Effector memory CD4-positive, alpha-beta T cell (primary cell): ENCODE measurements around the gene FBXO34.

Experiments
- DNase-seq, 3 donors: peaks; one replicate each; pipeline ENCODE4 v3.0.0-alpha.2; 2020
- H3K27ac ChIP-seq: 2 replicates; pipeline ENCODE4 v1.7.0; 2013; ENCODE audit warnings: mild to moderate bottlenecking, low read length, moderate library complexity; ENCODE audit not compliant: insufficient read depth, poor library complexity, severe bottlenecking
- H3K27me3 ChIP-seq: replicated peaks from 2 replicates; pipeline ENCODE4 v1.7.0; 2013; ENCODE audit warnings: mild to moderate bottlenecking, low read length; ENCODE audit not compliant: insufficient read depth, control insufficient read depth, poor library complexity, severe bottlenecking
- H3K36me3 ChIP-seq: 2 replicates; pipeline ENCODE4 v1.7.0; 2013; ENCODE audit warnings: mild to moderate bottlenecking, low read length, moderate library complexity; ENCODE audit not compliant: control insufficient read depth, insufficient read depth
- H3K4me1 ChIP-seq: 2 replicates; pipeline ENCODE4 v1.7.0; 2013; ENCODE audit warnings: low read length, mild to moderate bottlenecking; ENCODE audit not compliant: control insufficient read depth, insufficient read depth, poor library complexity, severe bottlenecking
- H3K4me3 ChIP-seq: 2 replicates; pipeline ENCODE4 v1.7.0; 2013; ENCODE audit warnings: low read length, low read depth, mild to moderate bottlenecking; ENCODE audit not compliant: insufficient read depth, poor library complexity, severe bottlenecking
- H3K9me3 ChIP-seq: 2 replicates; pipeline ENCODE4 v1.7.0; 2013; ENCODE audit warnings: mild to moderate bottlenecking, low read length, moderate library complexity; ENCODE audit not compliant: control insufficient read depth

The FBXO34 gene

GRCh38 chr14:55352201-55352600 is 81.0 kb downstream of the FBXO34 start:
- DNase-seq = no peak
- H3K27me3 ChIP-seq = no peaks in the 10 kb centered on the region
- no peaks in the 10 kb centered on the region for H3K9me3 ChIP-seq
- peaks cover 3% of the 10 kb centered on the region for H3K4me1 ChIP-seq
- peaks cover 18% of the 10 kb centered on the region for H3K36me3 ChIP-seq
- no peak overlapping the region for H3K27ac ChIP-seq
- H3K4me3 ChIP-seq = no peak overlapping the region

DNA sequence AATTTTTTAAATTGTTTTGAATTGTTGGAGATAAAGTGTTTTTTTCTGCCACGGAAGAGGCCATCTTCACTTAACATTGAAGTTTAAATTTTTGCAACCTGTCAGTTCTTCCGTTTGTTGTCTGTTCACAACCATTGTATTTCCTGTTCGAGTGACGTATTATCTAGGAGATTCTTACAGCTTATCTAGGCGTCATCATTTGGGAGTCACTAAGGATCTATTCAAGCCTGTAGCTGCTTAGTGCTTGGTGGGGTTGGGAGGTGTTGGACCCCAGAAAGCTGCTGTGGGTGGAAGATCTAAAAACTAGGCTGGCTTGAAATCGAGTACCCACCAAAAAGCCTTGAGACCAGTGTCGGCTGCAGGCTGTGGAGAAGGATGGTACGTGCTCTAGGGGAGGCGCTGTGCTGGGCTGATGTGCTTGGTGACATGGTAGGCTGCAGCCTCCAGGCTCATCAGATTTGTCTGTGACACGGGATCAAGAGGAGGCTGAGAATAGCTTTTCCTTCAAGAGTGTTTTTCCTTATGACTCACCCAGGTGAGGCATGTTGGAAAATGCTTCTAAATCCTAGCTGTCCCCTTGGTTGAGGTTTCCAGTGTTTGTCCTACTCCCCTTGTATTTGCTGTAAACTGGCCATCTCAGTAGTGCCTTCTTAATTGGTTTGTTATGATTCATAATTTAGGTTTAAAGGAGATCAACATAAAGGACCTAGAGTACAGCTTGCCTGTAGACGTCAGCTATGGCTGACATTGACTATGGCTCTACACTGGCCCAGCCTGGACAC is 82.7 kb downstream of the FBXO34 start:
- H3K9me3 ChIP-seq = no peaks in the 10 kb centered on the region
- H3K27ac ChIP-seq = peak overlapping the region; percentile 63
- no peaks in the 10 kb centered on the region for H3K4me1 ChIP-seq
- DNase-seq = peak in 1 of 3 donors; percentile 32
- peaks cover 18% of the 10 kb centered on the region for H3K36me3 ChIP-seq
- no peaks in the 10 kb centered on the region for H3K27me3 ChIP-seq
- H3K4me3 ChIP-seq = peak overlapping the region; percentile 27

DNA sequence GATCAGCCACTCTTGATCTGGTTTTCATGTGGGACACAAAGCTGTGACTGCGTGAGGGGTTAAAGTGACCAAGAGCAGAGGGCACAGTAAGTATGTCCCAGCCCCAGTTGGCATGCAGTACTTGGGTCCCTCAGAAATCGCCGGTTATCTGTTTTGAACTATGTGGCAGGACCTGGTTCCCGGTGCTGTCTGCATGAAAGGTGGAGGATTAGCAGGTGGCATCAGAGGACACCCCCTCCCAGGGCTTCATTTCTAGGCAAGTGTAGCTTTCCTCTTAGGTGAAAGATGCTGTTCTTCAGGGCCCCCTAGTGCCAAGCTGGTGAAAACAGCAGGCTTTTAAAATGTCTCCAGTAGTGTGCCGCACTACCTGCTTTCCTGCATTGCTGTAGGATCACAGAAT is 83.3 kb downstream of the FBXO34 start:
- Histone ChIP-seq H3K9me3 (no peaks in the 10 kb centered on the region), H3K36me3 (peaks cover 18% of the 10 kb centered on the region), H3K27ac (peak overlapping the region; percentile 63), H3K27me3 (no peaks in the 10 kb centered on the region), H3K4me3 (peak overlapping the region; percentile 9), H3K4me1 (no peaks in the 10 kb centered on the region)
- peak; percentile 42 to 56 (median 50) for DNase-seq

DNA sequence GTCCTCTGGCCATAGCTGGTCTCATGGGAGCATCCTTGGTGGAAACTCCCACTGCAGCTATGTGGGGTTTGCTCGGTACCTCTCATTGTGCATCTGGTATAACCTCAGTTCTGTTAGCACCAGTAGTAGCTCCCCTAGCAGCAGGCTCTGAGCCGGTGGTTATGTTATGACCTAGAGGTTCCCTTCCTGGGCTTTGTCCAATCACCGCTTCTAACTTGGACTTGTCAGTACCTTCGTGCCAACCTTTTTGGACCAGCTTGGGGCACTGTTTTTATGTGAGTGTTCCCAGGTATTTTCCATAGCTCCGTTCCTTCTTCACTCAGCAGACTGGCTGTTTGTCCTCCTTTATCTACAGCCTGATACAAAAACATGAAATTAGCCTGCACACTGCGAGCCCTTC is 84.7 kb downstream of the FBXO34 start:
- no peak for DNase-seq
- H3K27me3 ChIP-seq = no peaks in the 10 kb centered on the region
- no peaks in the 10 kb centered on the region for H3K9me3 ChIP-seq
- H3K36me3 ChIP-seq = peaks cover 12% of the 10 kb centered on the region
- H3K4me1 ChIP-seq = no peaks in the 10 kb centered on the region
- no peak overlapping the region for H3K27ac ChIP-seq
- H3K4me3 ChIP-seq = no peak overlapping the region

- Histone ChIP-seq H3K9me3 (no peaks in the 10 kb centered on the region), H3K4me3 (no peak overlapping the region), H3K36me3 (peaks cover 4% of the 10 kb centered on the region), H3K4me1 (no peaks in the 10 kb centered on the region), H3K27ac (no peak overlapping the region), H3K27me3 (no peaks in the 10 kb centered on the region)
- DNase-seq = no peak
Observed at GRCh38 chr14:55356913-55357312, 85.7 kb downstream of the FBXO34 start.

GRCh38 chr14:55359307-55359706 is 88.1 kb downstream of the FBXO34 start:
- no peaks in the 10 kb centered on the region for H3K9me3 ChIP-seq
- no peaks in the 10 kb centered on the region for H3K27me3 ChIP-seq
- no peak overlapping the region for H3K27ac ChIP-seq
- DNase-seq = no peak
- no peaks in the 10 kb centered on the region for H3K4me1 ChIP-seq
- no peaks in the 10 kb centered on the region for H3K36me3 ChIP-seq
- no peak overlapping the region for H3K4me3 ChIP-seq

DNA sequence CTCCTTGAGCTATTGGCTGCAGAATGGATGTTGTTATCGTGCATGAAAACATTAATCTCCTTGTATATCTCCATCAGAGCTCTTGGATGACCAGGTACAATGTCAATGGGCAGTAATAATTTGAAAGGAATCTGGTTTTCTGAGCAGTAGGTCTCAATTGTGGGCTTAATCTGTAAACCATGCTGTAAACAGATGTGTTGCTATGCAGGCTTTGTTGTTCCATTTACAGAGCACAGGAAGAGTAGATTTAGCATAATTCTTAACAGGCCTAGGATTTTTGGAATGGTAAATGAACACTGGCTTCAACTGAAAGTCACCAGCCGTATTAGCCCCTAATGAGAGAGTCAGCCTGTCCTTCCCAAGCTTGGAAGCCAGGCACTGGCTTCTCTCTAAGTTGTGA is 90.0 kb downstream of the FBXO34 start:
- H3K4me3 ChIP-seq = no peak overlapping the region
- no peak for DNase-seq
- no peaks in the 10 kb centered on the region for H3K9me3 ChIP-seq
- no peak overlapping the region for H3K27ac ChIP-seq
- no peaks in the 10 kb centered on the region for H3K27me3 ChIP-seq
- peaks cover 8% of the 10 kb centered on the region for H3K36me3 ChIP-seq
- H3K4me1 ChIP-seq = no peaks in the 10 kb centered on the region

DNA sequence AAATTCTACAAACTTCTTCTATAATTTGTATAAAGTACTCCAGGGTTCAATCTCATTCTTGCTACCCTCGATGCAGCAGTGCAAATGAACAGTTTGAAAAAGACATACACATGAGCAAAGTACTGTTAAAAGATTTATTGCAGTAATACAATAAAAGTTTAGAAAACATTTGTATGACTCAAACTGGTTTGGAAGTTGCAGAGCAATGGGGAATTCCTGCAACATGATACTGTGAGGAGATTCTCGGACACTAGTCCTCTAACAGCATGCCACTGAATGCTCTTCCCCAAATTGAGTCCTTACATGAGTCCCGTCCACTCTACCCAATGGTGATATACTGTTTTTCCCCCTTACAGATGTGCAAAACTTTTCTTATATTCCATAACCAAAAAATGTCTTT is 95.0 kb downstream of the FBXO34 start:
- H3K27me3 ChIP-seq = no peaks in the 10 kb centered on the region
- no peak for DNase-seq
- H3K36me3 ChIP-seq = peaks cover 24% of the 10 kb centered on the region
- no peaks in the 10 kb centered on the region for H3K4me1 ChIP-seq
- no peak overlapping the region for H3K27ac ChIP-seq
- H3K9me3 ChIP-seq = no peaks in the 10 kb centered on the region
- no peak overlapping the region for H3K4me3 ChIP-seq

DNA sequence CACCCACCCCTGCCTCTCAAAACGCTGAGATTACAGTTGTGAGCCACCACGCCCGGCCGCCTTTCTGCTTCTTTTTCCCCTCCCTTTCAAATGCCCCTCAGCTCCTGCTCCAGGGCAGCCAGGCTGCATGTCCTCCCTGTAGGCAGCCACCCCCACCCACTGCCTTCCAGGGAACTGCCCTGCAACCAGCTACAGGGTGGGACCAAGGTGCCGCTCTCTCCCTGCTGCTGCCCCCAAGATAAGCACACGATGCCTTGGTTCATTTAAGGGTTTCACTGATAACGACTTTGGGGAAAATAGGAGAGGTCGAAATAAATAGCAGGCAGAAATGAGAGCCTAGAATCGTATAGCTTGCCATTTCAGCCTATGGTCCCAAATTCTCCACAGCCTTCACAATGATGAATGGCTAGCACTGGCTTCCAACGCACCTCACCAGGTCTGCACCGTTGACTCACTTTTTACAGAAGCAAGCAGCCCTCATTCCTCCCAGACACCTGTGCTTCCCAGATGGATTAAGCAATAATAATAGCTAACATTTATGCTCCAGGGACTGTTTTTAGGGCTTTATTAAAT is 99.7 kb downstream of the FBXO34 start:
- Histone ChIP-seq H3K27ac (no peak overlapping the region), H3K4me3 (no peak overlapping the region), H3K4me1 (peaks cover 21% of the 10 kb centered on the region), H3K9me3 (no peaks in the 10 kb centered on the region), H3K36me3 (peaks cover 17% of the 10 kb centered on the region), H3K27me3 (no peaks in the 10 kb centered on the region)
- DNase-seq = no peak

DNA sequence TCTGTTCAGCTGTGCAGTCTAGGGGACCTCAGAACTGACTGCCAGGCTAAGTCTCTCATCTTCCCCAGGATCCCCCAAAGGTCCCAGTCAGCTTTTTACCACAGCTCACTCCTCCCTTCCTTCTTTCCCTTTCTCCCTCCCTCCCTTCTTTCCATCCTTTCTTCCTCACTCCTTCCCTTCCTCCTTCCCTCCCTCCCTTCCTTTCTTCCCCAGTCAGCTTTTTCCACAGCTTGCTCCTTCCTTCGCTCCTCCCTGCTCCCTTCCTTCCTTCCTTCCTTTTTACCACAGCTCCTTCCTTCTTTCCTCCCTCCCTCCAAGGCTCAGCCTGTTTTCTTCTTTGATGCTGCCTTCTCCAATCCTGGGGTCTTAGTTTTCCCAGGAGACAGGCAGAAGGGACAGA is 101.2 kb downstream of the FBXO34 start:
- H3K36me3 ChIP-seq = peaks cover 16% of the 10 kb centered on the region
- H3K27ac ChIP-seq = peak overlapping the region; percentile 49

More for the DNA sequence above, 101.2 kb downstream of the FBXO34 start:
- no peak overlapping the region for H3K4me3 ChIP-seq
- peaks cover 21% of the 10 kb centered on the region for H3K4me1 ChIP-seq
- no peaks in the 10 kb centered on the region for H3K27me3 ChIP-seq
- DNase-seq = no peak
- H3K9me3 ChIP-seq = no peaks in the 10 kb centered on the region
